ENCODE measurements around the gene MRGPRF.

DNA sequence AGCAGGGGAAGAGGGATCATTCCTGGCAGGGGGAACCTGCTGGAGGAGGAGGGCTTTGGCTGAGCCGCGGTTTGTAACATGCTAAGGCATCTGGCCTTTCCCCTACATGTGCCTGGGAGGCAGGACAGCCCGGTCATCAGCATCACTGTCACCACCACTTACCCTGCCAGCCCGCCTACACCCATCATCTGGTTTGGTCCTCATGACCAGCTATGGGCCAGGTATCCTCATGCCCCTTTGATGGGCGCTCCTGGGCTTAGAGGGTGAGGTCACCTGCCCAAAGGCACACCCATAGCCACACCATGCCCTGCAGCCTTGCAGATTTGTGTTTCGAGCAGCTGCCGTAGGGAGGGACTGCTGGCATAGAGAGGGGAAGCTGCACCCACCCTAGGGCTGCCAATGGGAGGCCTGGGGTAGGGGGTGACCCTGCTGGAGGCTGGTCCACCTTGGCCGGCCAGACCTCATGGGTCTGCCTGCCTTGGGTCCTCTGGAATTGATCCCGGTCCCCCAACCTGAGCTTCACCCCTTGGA, 2.6 kb downstream of the MRGPRF start:
- TF ChIP-seq CTCF (conservative IDR thresholded peaks at IDR 0.05; ENCODE audit: low read length) (no peak), EZH2phosphoT487 (IDR thresholded peaks at IDR 0.05; ENCODE audit: borderline replicate concordance, low read depth, low read length) (no peak)
